ENCODE data around the gene OR1A1. TPM values are rescaled to one million over a fixed set of nuclear protein-coding genes. Genes with fewer than 3 reads are reported as not detected.
"Not testable (repeated sequence)": the region's sequence is repeated elsewhere in the genome, so short reads cannot be mapped to it uniquely, and the experiment has no call there.

The OR1A1 gene
- total RNA-seq, 6 experiments from 2014 or later, result not detected

GRCh38 chr17:3213001-3213400 is 5.5 kb downstream of the OR1A1 start:
- peaks cover 9% of the 10 kb centered on the region for H3K9me3 Mint-ChIP-seq
- no peak overlapping the region for H3K27ac Mint-ChIP-seq
- H3K27me3 Mint-ChIP-seq (ENCODE audit: insufficient read depth), result no peaks in the 10 kb centered on the region; the same call in 1 of the 2 replicates
- H3K4me1 Mint-ChIP-seq (ENCODE audit: low read depth), result no peaks in the 10 kb centered on the region
- no peaks in the 10 kb centered on the region for H3K36me3 Mint-ChIP-seq (ENCODE audit: low read depth)
- DNase-seq, result no peak
- no peak for TF ChIP-seq CTCF (IDR thresholded peaks at IDR 0.05)
- H3K4me3 Mint-ChIP-seq, result no peak overlapping the region

GRCh38 chr17:3213587-3213986 is 6.1 kb downstream of the OR1A1 start:
- no peak overlapping the region for H3K4me3 Mint-ChIP-seq
- TF ChIP-seq CTCF (IDR thresholded peaks at IDR 0.05), result no peak
- H3K9me3 Mint-ChIP-seq, result peaks cover 12% of the 10 kb centered on the region
- no peaks in the 10 kb centered on the region; the same call in 1 of the 2 replicates for H3K27me3 Mint-ChIP-seq (ENCODE audit: insufficient read depth)
- H3K4me1 Mint-ChIP-seq (ENCODE audit: low read depth), result no peaks in the 10 kb centered on the region
- no peaks in the 10 kb centered on the region for H3K36me3 Mint-ChIP-seq (ENCODE audit: low read depth)
- no peak overlapping the region for H3K27ac Mint-ChIP-seq
- DNase-seq, result no peak

- not testable (repeated sequence) for H3K36me3 Mint-ChIP-seq (ENCODE audit: low read depth); H3K4me3 Mint-ChIP-seq; H3K9me3 Mint-ChIP-seq; H3K27ac Mint-ChIP-seq; DNase-seq; H3K4me1 Mint-ChIP-seq (ENCODE audit: low read depth); H3K27me3 Mint-ChIP-seq (ENCODE audit: insufficient read depth)
Measured at GRCh38 chr17:3219978-3220377, 12.5 kb downstream of the OR1A1 start.

GRCh38 chr17:3221850-3222249 is 14.4 kb downstream of the OR1A1 start:
- no peak for TF ChIP-seq CTCF (IDR thresholded peaks at IDR 0.05)
- H3K27me3 Mint-ChIP-seq (ENCODE audit: insufficient read depth), result no peaks in the 10 kb centered on the region
- no peak overlapping the region for H3K4me3 Mint-ChIP-seq
- no peaks in the 10 kb centered on the region for H3K36me3 Mint-ChIP-seq (ENCODE audit: low read depth)
- H3K27ac Mint-ChIP-seq, result no peak overlapping the region
- no peaks in the 10 kb centered on the region for H3K4me1 Mint-ChIP-seq (ENCODE audit: low read depth)
- peaks cover 7% of the 10 kb centered on the region; the same call in 1 of the 2 replicates for H3K9me3 Mint-ChIP-seq
- no peak for DNase-seq

GRCh38 chr17:3222505-3222904 is 15.0 kb downstream of the OR1A1 start:
- no peak for DNase-seq
- Mint-ChIP-seq H3K4me3 (no peak overlapping the region), H3K36me3 (ENCODE audit: low read depth) (no peaks in the 10 kb centered on the region), H3K27ac (no peak overlapping the region), H3K4me1 (ENCODE audit: low read depth) (no peaks in the 10 kb centered on the region), H3K9me3 (peaks cover 7% of the 10 kb centered on the region; the same call in 1 of the 2 replicates), H3K27me3 (ENCODE audit: insufficient read depth) (no peaks in the 10 kb centered on the region)
- no peak for TF ChIP-seq CTCF (IDR thresholded peaks at IDR 0.05)

DNA sequence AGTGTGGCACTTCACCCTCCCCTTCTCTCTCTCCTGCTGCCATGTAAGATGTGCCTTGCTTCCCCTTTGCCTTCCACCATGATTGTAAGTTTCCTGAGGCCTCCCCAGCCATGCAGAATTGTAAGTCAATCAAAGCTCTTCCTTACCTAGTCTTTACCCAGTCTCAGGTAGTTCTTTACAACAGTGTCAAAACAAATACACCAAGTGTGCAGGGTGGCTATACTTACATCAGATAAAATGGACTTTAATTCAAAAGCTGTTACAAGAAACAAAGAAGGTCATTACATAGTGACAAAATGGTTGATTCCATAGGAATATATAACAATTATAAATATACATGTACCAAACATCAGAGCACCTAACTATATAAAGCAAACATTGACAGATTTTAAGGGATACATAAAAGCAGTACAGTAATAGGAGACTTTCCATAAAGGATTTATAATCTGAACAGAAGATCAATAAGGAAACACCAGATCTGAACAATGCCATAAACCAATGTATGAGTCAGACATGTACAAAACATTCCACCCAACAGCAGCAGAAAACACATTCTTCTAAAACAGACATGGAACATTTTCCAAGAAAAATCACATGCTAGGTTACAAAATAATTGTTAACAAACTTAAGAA is 17.4 kb downstream of the OR1A1 start:
- not testable (repeated sequence) for H3K9me3 Mint-ChIP-seq; DNase-seq; H3K27ac Mint-ChIP-seq; H3K27me3 Mint-ChIP-seq (ENCODE audit: insufficient read depth); H3K4me3 Mint-ChIP-seq; H3K4me1 Mint-ChIP-seq (ENCODE audit: low read depth); H3K36me3 Mint-ChIP-seq (ENCODE audit: low read depth)

GRCh38 chr17:3232300-3232699 is 24.8 kb downstream of the OR1A1 start:
- H3K27me3 Mint-ChIP-seq (ENCODE audit: insufficient read depth); H3K27ac Mint-ChIP-seq; H3K9me3 Mint-ChIP-seq; DNase-seq; H3K4me3 Mint-ChIP-seq; H3K36me3 Mint-ChIP-seq (ENCODE audit: low read depth); H3K4me1 Mint-ChIP-seq (ENCODE audit: low read depth): not testable (repeated sequence)

- DNase-seq; H3K4me3 Mint-ChIP-seq; H3K9me3 Mint-ChIP-seq; H3K4me1 Mint-ChIP-seq (ENCODE audit: low read depth); H3K36me3 Mint-ChIP-seq (ENCODE audit: low read depth); H3K27ac Mint-ChIP-seq; H3K27me3 Mint-ChIP-seq (ENCODE audit: insufficient read depth): not testable (repeated sequence)
Measured at GRCh38 chr17:3238685-3239084, 31.2 kb downstream of the OR1A1 start.

DNA sequence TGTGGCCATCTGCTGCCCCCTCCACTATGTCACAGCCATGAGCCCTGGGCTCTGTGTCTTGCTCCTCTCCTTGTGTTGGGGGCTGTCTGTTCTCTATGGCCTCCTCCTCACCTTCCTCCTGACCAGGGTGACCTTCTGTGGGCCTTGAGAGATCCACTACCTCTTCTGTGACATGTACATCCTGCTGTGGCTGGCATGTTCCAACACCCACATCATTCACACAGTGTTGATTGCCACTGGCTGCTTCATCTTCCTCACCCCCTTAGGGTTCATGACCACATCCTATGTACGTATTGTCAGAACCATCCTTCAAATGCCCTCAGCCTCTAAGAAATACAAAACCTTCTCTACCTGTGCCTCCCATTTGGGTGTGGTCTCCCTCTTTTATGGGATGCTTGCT is 33.6 kb downstream of the OR1A1 start:
- not testable (repeated sequence) for H3K36me3 Mint-ChIP-seq (ENCODE audit: low read depth); DNase-seq; H3K4me3 Mint-ChIP-seq; H3K9me3 Mint-ChIP-seq; H3K27ac Mint-ChIP-seq; H3K27me3 Mint-ChIP-seq (ENCODE audit: insufficient read depth); H3K4me1 Mint-ChIP-seq (ENCODE audit: low read depth)

- not testable (repeated sequence) for DNase-seq; H3K36me3 Mint-ChIP-seq (ENCODE audit: low read depth); H3K27me3 Mint-ChIP-seq (ENCODE audit: insufficient read depth); H3K9me3 Mint-ChIP-seq; H3K27ac Mint-ChIP-seq; H3K4me3 Mint-ChIP-seq; H3K4me1 Mint-ChIP-seq (ENCODE audit: low read depth)
Measured at GRCh38 chr17:3244841-3245240, 37.4 kb downstream of the OR1A1 start.
